K562 (cell line): ENCODE results near the gene ZFP92. TPM values are rescaled to one million over a fixed set of nuclear protein-coding genes. Genes with fewer than 3 reads are reported as not detected.

Source experiments
- ADNP ChIP-seq: fragments of 200-800 bp; sonication (Bioruptor generic); IDR thresholded peaks from 2 replicates; pipeline ENCODE4 v1.6.1; 2016; ENCODE audit warnings: missing genetic modification characterization, missing compliant biosample characterization
- C11orf30 ChIP-seq: fragments of 450-650 bp; IDR thresholded peaks from 2 replicates; pipeline ENCODE4 v1.6.1; 2016; ENCODE audit warnings: low read depth, mild to moderate bottlenecking
- HNRNPH1 ChIP-seq: fragments of 200-400 bp; formaldehyde crosslinking; optimal IDR thresholded peaks from 2 replicates; pipeline ENCODE3; 2017; ENCODE audit warnings: low read depth, mild to moderate bottlenecking, low read length, moderate library complexity
- RBM39 ChIP-seq: fragments of 200-400 bp; formaldehyde crosslinking; optimal IDR thresholded peaks from 2 replicates; pipeline ENCODE3; 2018; ENCODE audit warnings: low read depth, low read length
- SMARCA5 ChIP-seq: fragments of 450-650 bp; IDR thresholded peaks from 2 replicates; pipeline ENCODE4 v1.6.1; 2016
- SREBF2 ChIP-seq: sonication (generic); formaldehyde crosslinking; IDR thresholded peaks from 2 replicates; pipeline ENCODE4 v1.4.0; 2020; ENCODE audit warnings: mild to moderate bottlenecking, missing genetic modification reagents
- SRSF3 ChIP-seq: fragments of 200-400 bp; formaldehyde crosslinking; IDR thresholded peaks from 2 replicates; pipeline ENCODE4 v1.6.1; 2016; ENCODE audit warnings: mild to moderate bottlenecking, low read length, moderate library complexity; ENCODE audit not compliant: insufficient read depth
- TAF1 ChIP-seq: IDR thresholded peaks from 2 replicates; pipeline ENCODE4 v1.6.1; 2011; ENCODE audit warnings: mild to moderate bottlenecking, low read length, moderate library complexity; ENCODE audit not compliant: insufficient read depth, control insufficient read depth, severe bottlenecking; ENCODE audit errors: extremely low read depth
- ZC3H11A ChIP-seq: IDR thresholded peaks from 2 replicates; pipeline ENCODE4 v1.6.1; 2012; ENCODE audit warnings: low read depth, low read length, improper control_type of control experiment
- ZKSCAN8 ChIP-seq: fragments of 200-800 bp; sonication (Bioruptor generic); IDR thresholded peaks from 2 replicates; pipeline ENCODE4 v1.6.1; 2016; ENCODE audit warnings: missing genetic modification characterization, missing compliant biosample characterization
- polyA plus RNA-seq, 8 experiments: library from polyadenylated mRNA; depleted of rRNA in 4 of 8; stranded (reverse) in 5 of 8; unstranded in 3 of 8; fragments of >200 nt; fragmentation: Nextera tagmentation in 2 of 8; fragmentation: Illumina TruSeq in 1 of 8; extraction: Ambion mirVana in 2 of 8; extraction: Trizol in 1 of 8; gene quantifications; 2 replicates each; pipeline versions ENCODE4 v1.2.1 to v1.2.3, GENCODE V29; 2011 to 2014; ENCODE audit warnings: inconsistent platforms in 1 of 8, missing spikeins in 1 of 8
- total RNA-seq, 7 experiments: library from RNA; depleted of rRNA in 6 of 7; stranded (reverse); fragments of >200 nt in 6 of 7; fragmentation: Illumina TruSeq in 2 of 7; extraction: Trizol in 2 of 7; gene quantifications; 2 replicates each; pipeline versions ENCODE4 v1.2.1 to v1.2.3, GENCODE V29; 2011 to 2021; ENCODE audit warnings: low replicate concordance in 1 of 7
- TF ChIP-seq, protein P1 (sequence below): fragments of 450-650 bp; IDR thresholded peaks from 2 replicates; pipeline ENCODE4 v1.6.1; 2016; ENCODE audit warnings: mild to moderate bottlenecking, moderate library complexity
- TF ChIP-seq, protein P2 (sequence below): fragments of 450-650 bp; conservative IDR thresholded peaks from 2 replicates; pipeline ENCODE4 v1.6.1; 2016; ENCODE audit warnings: missing genetic modification characterization, low read depth, mild to moderate bottlenecking, missing compliant biosample characterization, moderate library complexity
- TF ChIP-seq, protein P3 (sequence below): fragments of 250-450 bp; sonication (Bioruptor Pico); IDR thresholded peaks from 2 replicates; pipeline ENCODE4 v1.4.0; 2020; ENCODE audit warnings: mild to moderate bottlenecking, moderate library complexity

The ZFP92 gene
- total and polyA plus RNA-seq, 9 of the 15 experiments (the other 6 are each of a cell fraction or from before 2014, with no cell fraction given): 0.32 to 3.3 (median 1.8) TPM

DNA sequence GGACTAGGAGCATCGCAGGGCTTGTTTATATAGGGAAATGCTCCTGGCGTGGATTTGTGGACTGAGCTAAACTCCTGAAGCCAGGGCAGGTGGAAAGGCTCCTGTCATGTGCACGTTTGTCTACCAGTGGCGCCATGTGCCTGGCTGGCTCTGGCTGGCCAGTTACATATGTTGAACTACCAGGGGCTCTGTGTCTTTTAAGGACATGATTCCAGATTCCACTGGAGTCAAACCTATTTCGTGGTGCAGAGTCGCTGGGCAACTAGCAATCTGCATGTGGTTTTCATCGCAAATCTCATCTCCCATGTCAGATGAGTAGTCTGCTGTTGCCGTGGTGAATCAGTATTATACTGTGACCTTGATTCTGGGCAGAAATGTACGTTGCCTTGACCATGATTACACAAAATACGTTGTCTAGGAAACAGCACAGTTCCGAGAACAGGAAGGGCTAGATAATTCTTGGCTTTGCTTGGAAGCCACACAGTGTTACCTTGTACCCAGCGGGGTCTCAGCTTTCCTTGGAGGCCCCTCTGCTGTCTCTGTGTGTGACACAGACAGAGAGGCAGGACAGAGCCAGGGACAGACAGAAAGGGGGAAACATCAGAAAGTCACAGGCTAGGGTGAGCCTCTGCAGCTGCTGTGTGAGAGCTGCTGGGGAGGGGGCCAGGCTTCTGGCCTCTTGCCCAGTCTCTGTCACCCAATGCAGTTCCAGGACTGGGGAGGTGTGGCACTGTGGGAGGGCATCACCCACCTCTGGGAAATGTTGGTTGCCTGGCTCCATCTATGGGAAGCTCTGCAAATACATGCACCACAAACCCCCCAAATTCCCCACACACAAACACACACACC lies 29.4 kb upstream of the ZFP92 start (continued):
- TF ChIP-seq RBM39: no peak
- peak; percentile 41 for TF ChIP-seq C11orf30
- TF ChIP-seq ADNP: no peak
- TF ChIP-seq, protein P1, sequence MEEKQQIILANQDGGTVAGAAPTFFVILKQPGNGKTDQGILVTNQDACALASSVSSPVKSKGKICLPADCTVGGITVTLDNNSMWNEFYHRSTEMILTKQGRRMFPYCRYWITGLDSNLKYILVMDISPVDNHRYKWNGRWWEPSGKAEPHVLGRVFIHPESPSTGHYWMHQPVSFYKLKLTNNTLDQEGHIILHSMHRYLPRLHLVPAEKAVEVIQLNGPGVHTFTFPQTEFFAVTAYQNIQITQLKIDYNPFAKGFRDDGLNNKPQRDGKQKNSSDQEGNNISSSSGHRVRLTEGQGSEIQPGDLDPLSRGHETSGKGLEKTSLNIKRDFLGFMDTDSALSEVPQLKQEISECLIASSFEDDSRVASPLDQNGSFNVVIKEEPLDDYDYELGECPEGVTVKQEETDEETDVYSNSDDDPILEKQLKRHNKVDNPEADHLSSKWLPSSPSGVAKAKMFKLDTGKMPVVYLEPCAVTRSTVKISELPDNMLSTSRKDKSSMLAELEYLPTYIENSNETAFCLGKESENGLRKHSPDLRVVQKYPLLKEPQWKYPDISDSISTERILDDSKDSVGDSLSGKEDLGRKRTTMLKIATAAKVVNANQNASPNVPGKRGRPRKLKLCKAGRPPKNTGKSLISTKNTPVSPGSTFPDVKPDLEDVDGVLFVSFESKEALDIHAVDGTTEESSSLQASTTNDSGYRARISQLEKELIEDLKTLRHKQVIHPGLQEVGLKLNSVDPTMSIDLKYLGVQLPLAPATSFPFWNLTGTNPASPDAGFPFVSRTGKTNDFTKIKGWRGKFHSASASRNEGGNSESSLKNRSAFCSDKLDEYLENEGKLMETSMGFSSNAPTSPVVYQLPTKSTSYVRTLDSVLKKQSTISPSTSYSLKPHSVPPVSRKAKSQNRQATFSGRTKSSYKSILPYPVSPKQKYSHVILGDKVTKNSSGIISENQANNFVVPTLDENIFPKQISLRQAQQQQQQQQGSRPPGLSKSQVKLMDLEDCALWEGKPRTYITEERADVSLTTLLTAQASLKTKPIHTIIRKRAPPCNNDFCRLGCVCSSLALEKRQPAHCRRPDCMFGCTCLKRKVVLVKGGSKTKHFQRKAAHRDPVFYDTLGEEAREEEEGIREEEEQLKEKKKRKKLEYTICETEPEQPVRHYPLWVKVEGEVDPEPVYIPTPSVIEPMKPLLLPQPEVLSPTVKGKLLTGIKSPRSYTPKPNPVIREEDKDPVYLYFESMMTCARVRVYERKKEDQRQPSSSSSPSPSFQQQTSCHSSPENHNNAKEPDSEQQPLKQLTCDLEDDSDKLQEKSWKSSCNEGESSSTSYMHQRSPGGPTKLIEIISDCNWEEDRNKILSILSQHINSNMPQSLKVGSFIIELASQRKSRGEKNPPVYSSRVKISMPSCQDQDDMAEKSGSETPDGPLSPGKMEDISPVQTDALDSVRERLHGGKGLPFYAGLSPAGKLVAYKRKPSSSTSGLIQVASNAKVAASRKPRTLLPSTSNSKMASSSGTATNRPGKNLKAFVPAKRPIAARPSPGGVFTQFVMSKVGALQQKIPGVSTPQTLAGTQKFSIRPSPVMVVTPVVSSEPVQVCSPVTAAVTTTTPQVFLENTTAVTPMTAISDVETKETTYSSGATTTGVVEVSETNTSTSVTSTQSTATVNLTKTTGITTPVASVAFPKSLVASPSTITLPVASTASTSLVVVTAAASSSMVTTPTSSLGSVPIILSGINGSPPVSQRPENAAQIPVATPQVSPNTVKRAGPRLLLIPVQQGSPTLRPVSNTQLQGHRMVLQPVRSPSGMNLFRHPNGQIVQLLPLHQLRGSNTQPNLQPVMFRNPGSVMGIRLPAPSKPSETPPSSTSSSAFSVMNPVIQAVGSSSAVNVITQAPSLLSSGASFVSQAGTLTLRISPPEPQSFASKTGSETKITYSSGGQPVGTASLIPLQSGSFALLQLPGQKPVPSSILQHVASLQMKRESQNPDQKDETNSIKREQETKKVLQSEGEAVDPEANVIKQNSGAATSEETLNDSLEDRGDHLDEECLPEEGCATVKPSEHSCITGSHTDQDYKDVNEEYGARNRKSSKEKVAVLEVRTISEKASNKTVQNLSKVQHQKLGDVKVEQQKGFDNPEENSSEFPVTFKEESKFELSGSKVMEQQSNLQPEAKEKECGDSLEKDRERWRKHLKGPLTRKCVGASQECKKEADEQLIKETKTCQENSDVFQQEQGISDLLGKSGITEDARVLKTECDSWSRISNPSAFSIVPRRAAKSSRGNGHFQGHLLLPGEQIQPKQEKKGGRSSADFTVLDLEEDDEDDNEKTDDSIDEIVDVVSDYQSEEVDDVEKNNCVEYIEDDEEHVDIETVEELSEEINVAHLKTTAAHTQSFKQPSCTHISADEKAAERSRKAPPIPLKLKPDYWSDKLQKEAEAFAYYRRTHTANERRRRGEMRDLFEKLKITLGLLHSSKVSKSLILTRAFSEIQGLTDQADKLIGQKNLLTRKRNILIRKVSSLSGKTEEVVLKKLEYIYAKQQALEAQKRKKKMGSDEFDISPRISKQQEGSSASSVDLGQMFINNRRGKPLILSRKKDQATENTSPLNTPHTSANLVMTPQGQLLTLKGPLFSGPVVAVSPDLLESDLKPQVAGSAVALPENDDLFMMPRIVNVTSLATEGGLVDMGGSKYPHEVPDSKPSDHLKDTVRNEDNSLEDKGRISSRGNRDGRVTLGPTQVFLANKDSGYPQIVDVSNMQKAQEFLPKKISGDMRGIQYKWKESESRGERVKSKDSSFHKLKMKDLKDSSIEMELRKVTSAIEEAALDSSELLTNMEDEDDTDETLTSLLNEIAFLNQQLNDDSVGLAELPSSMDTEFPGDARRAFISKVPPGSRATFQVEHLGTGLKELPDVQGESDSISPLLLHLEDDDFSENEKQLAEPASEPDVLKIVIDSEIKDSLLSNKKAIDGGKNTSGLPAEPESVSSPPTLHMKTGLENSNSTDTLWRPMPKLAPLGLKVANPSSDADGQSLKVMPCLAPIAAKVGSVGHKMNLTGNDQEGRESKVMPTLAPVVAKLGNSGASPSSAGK: peak; percentile 82
- TF ChIP-seq TAF1: no peak
- TF ChIP-seq ZKSCAN8: no peak
- TF ChIP-seq HNRNPH1: no peak
- TF ChIP-seq, protein P2, sequence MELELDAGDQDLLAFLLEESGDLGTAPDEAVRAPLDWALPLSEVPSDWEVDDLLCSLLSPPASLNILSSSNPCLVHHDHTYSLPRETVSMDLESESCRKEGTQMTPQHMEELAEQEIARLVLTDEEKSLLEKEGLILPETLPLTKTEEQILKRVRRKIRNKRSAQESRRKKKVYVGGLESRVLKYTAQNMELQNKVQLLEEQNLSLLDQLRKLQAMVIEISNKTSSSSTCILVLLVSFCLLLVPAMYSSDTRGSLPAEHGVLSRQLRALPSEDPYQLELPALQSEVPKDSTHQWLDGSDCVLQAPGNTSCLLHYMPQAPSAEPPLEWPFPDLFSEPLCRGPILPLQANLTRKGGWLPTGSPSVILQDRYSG (tag): no peak
- no peak for TF ChIP-seq ZC3H11A
- no peak for TF ChIP-seq SMARCA5
- TF ChIP-seq SREBF2 (CRISPR knock-in tag): no peak
- TF ChIP-seq SRSF3: no peak
- TF ChIP-seq, protein P3, sequence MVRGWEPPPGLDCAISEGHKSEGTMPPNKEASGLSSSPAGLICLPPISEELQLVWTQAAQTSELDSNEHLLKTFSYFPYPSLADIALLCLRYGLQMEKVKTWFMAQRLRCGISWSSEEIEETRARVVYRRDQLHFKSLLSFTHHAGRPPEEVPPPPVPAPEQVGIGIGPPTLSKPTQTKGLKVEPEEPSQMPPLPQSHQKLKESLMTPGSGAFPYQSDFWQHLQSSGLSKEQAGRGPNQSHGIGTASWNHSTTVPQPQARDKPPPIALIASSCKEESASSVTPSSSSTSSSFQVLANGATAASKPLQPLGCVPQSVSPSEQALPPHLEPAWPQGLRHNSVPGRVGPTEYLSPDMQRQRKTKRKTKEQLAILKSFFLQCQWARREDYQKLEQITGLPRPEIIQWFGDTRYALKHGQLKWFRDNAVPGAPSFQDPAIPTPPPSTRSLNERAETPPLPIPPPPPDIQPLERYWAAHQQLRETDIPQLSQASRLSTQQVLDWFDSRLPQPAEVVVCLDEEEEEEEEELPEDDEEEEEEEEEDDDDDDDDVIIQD (CRISPR knock-in tag): 0 out of 2 replicates have a peak, but pooled peaks have one; percentile 27
